MM.1S (cell line): ENCODE data around the gene DOK1.

ENCODE experiments used
- EZH2 ChIP-seq: fragments of 300-600 bp; sonication (generic); optimal IDR thresholded peaks from 2 replicates; pipeline ENCODE3; 2017; ENCODE audit warnings: low read depth, mild to moderate bottlenecking, antibody characterized with exemption, low read length, mixed read lengths
- EZH2phosphoT487 ChIP-seq: fragments of 300-600 bp; sonication (generic); IDR thresholded peaks from 2 replicates; pipeline ENCODE4 v1.6.1; 2018; ENCODE audit warnings: antibody characterized with exemption, low read length
- TF ChIP-seq, protein P1 (sequence below): fragments of 300-600 bp; sonication (generic); IDR thresholded peaks from 2 replicates; pipeline ENCODE4 v1.5.1; 2016; ENCODE audit warnings: antibody characterized with exemption, low read length, mixed read lengths

DNA sequence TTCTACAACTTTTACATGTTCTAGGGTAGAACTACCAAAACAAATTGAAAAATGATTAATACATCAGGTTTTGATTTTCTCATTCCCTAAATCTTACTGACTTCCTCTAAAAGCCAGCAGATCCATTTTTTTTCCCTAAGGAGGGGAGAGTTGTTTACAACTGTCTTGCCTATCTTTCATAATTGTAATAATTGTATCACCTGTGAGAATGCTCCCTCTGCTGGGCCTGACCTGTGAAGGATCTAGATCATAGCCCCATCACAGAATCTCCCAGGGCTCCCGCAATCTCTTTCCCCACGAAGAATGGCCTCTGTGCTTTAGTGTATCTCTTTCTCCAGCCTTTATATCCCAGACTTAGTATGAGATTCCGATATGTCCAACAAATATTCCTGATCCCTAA, 9.9 kb upstream of the DOK1 start:
- TF ChIP-seq EZH2 (no peak), EZH2phosphoT487 (no peak)
- TF ChIP-seq, protein P1, sequence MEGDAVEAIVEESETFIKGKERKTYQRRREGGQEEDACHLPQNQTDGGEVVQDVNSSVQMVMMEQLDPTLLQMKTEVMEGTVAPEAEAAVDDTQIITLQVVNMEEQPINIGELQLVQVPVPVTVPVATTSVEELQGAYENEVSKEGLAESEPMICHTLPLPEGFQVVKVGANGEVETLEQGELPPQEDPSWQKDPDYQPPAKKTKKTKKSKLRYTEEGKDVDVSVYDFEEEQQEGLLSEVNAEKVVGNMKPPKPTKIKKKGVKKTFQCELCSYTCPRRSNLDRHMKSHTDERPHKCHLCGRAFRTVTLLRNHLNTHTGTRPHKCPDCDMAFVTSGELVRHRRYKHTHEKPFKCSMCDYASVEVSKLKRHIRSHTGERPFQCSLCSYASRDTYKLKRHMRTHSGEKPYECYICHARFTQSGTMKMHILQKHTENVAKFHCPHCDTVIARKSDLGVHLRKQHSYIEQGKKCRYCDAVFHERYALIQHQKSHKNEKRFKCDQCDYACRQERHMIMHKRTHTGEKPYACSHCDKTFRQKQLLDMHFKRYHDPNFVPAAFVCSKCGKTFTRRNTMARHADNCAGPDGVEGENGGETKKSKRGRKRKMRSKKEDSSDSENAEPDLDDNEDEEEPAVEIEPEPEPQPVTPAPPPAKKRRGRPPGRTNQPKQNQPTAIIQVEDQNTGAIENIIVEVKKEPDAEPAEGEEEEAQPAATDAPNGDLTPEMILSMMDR: peak; percentile 38
